Spinal cord (tissue), 10 donors: Measurements from ENCODE around the gene APBA2. TPM values are rescaled to one million over a fixed set of nuclear protein-coding genes. Genes with fewer than 3 reads are reported as not detected.

Source experiments
- DNase-seq, 6 donors: peaks; one replicate each; pipeline versions ENCODE4 v3.0.0 to v3.0.0-alpha.2; 2013 to 2015; ENCODE audit warnings: low spot score in 6 of 6, low read depth in 4 of 6
- H3K27ac ChIP-seq: one replicate; pipeline ENCODE4 v1.5.1; 2013; ENCODE audit warnings: low read depth, low read length, control low read depth
- H3K27me3 ChIP-seq: one replicate; pipeline ENCODE4 v1.6.1; 2013; ENCODE audit warnings: low read length; ENCODE audit not compliant: control insufficient read depth, insufficient read depth
- H3K36me3 ChIP-seq: one replicate; pipeline ENCODE4 v1.6.1; 2013; ENCODE audit warnings: low read length; ENCODE audit not compliant: control insufficient read depth, insufficient read depth
- H3K4me1 ChIP-seq: one replicate; pipeline ENCODE4 v1.6.1; 2013; ENCODE audit warnings: low read length; ENCODE audit not compliant: control insufficient read depth, insufficient read depth
- H3K4me3 ChIP-seq: one replicate; pipeline ENCODE4 v1.5.1; 2013; ENCODE audit warnings: low read depth, low read length, control low read depth
- H3K9me3 ChIP-seq: one replicate; pipeline ENCODE4 v1.6.1; 2013; ENCODE audit warnings: low read length; ENCODE audit not compliant: control insufficient read depth, insufficient read depth
- WGBS: methylation state at CpG from one replicate; pipeline ENCODE4 v1.1.5; 2013; ENCODE audit warnings: missing lambda C conversion rate; ENCODE audit not compliant: insufficient coverage; 5-methylcytosine and 5-hydroxymethylcytosine counted together
- polyA plus RNA-seq, 2 donors: library from polyadenylated mRNA; unstranded; fragments of 120-200 nt; gene quantifications; one replicate each; pipeline ENCODE4 v1.2.1, GENCODE V29; 2013; ENCODE audit not compliant: insufficient read length in 2 of 2
- total RNA-seq, 2 donors: library from RNA; depleted of rRNA in 1 of 2; stranded (reverse); fragments of 120-200 nt in 1 of 2; fragments of >200 nt in 1 of 2; gene quantifications; one replicate each; pipeline versions ENCODE4 v1.2.3 to v1.2.4, GENCODE V29; 2013 to 2014
- donor health status: healthy.

Gene APBA2
- total and polyA plus RNA-seq, 4 donors = 46.2 to 111 (median 89.9) TPM

GRCh38 chr15:28990390-28990789, 104.6 kb downstream of the APBA2 start:
- Histone ChIP-seq H3K9me3 (no peaks in the 10 kb centered on the region), H3K36me3 (peaks cover 5% of the 10 kb centered on the region), H3K27me3 (no peaks in the 10 kb centered on the region), H3K4me3 (no peak overlapping the region), H3K4me1 (peaks cover 64% of the 10 kb centered on the region), H3K27ac (no peak overlapping the region)
- peak in 1 of 6 donors; percentile 29 for DNase-seq
- WGBS = 80% methylated on average over 1 of the region's 2 CpGs

GRCh38 chr15:28991236-28992171, 105.7 kb downstream of the APBA2 start:
- peak overlapping the region; percentile 80 for H3K27ac ChIP-seq
- peaks cover 7% of the 10 kb centered on the region for H3K36me3 ChIP-seq
- H3K27me3 ChIP-seq = no peaks in the 10 kb centered on the region
- H3K4me3 ChIP-seq = no peak overlapping the region
- peaks cover 65% of the 10 kb centered on the region for H3K4me1 ChIP-seq
- 79% methylated on average over 21 of the region's 21 CpGs for WGBS
- no peaks in the 10 kb centered on the region for H3K9me3 ChIP-seq
- DNase-seq = peak in 2 of 6 donors; percentile 18 to 79

GRCh38 chr15:28992336-28992864, 106.6 kb downstream of the APBA2 start:
- H3K4me1 ChIP-seq = peaks cover 69% of the 10 kb centered on the region
- WGBS = 38% methylated on average over 4 of the region's 6 CpGs
- peak overlapping the region; percentile 80 for H3K27ac ChIP-seq
- no peaks in the 10 kb centered on the region for H3K9me3 ChIP-seq
- H3K27me3 ChIP-seq = no peaks in the 10 kb centered on the region
- no peak overlapping the region for H3K4me3 ChIP-seq
- peaks cover 9% of the 10 kb centered on the region for H3K36me3 ChIP-seq
- DNase-seq = peak in 2 of 6 donors; percentile 40 to 64

GRCh38 chr15:28993051-28993719, 107.4 kb downstream of the APBA2 start:
- 38% methylated on average over 10 of the region's 12 CpGs for WGBS
- DNase-seq = peak in 2 of 6 donors; percentile 54 to 64

GRCh38 chr15:28993720-28994053, 107.9 kb downstream of the APBA2 start:
- H3K27ac ChIP-seq = peak overlapping the region; percentile 80
- 75% methylated on average over 6 of the region's 7 CpGs for WGBS
- H3K4me1 ChIP-seq = peaks cover 69% of the 10 kb centered on the region

More at GRCh38 chr15:28993051-28993719, 107.4 kb downstream of the APBA2 start:
- Histone ChIP-seq H3K36me3 (peaks cover 9% of the 10 kb centered on the region), H3K27me3 (no peaks in the 10 kb centered on the region), H3K4me3 (no peak overlapping the region), H3K4me1 (peaks cover 69% of the 10 kb centered on the region), H3K27ac (peak overlapping the region; percentile 80), H3K9me3 (no peaks in the 10 kb centered on the region)

GRCh38 chr15:28994142-28994830, 108.5 kb downstream of the APBA2 start:
- 61% methylated on average over 11 of the region's 14 CpGs for WGBS
- Histone ChIP-seq H3K27ac (peak overlapping the region; percentile 80), H3K4me3 (no peak overlapping the region), H3K9me3 (no peaks in the 10 kb centered on the region), H3K36me3 (peaks cover 9% of the 10 kb centered on the region), H3K27me3 (no peaks in the 10 kb centered on the region), H3K4me1 (peaks cover 66% of the 10 kb centered on the region)
- DNase-seq = peak in 1 of 6 donors; percentile 35

More at GRCh38 chr15:28993720-28994053, 107.9 kb downstream of the APBA2 start:
- DNase-seq = no peak
- no peak overlapping the region for H3K4me3 ChIP-seq
- peaks cover 9% of the 10 kb centered on the region for H3K36me3 ChIP-seq
- H3K9me3 ChIP-seq = no peaks in the 10 kb centered on the region
- no peaks in the 10 kb centered on the region for H3K27me3 ChIP-seq

- Histone ChIP-seq H3K4me3 (no peak overlapping the region), H3K27ac (peak overlapping the region; percentile 80), H3K4me1 (peaks cover 59% of the 10 kb centered on the region), H3K36me3 (peaks cover 9% of the 10 kb centered on the region), H3K9me3 (no peaks in the 10 kb centered on the region), H3K27me3 (no peaks in the 10 kb centered on the region)
- DNase-seq = peak in 2 of 6 donors; percentile 82 to 86
- 14% methylated on average over 4 of the region's 13 CpGs for WGBS
Measured at GRCh38 chr15:28994831-28995596, 109.2 kb downstream of the APBA2 start.

GRCh38 chr15:28995705-28996104, 109.9 kb downstream of the APBA2 start:
- H3K27me3 ChIP-seq = no peaks in the 10 kb centered on the region
- peaks cover 9% of the 10 kb centered on the region for H3K36me3 ChIP-seq
- peaks cover 57% of the 10 kb centered on the region for H3K4me1 ChIP-seq
- H3K4me3 ChIP-seq = no peak overlapping the region
- H3K27ac ChIP-seq = peak overlapping the region; percentile 80
- WGBS = 32% methylated on average over 8 of the region's 9 CpGs
- DNase-seq = peak in 2 of 6 donors; percentile 48 to 73
- no peaks in the 10 kb centered on the region for H3K9me3 ChIP-seq
